ENCODE data around the gene COL24A1.

The COL24A1 gene

GRCh38 chr1:86159800-86160199 is 3.2 kb upstream of the COL24A1 start:
- H3K27ac ChIP-seq (ENCODE audit: low read depth, low read length) = no peak overlapping the region
- no peak for DNase-seq
- no peak overlapping the region for H2AK5ac ChIP-seq (ENCODE audit: low read length)
- H4K8ac ChIP-seq (ENCODE audit: low read depth, low read length) = no peak overlapping the region
- no peak overlapping the region for H2BK120ac ChIP-seq (ENCODE audit: insufficient read depth, low read length, poor library complexity)
- no peak overlapping the region for H4K91ac ChIP-seq (ENCODE audit: low read depth, low read length)
- no peak overlapping the region for H3K9ac ChIP-seq (ENCODE audit: low read length)
- H3K18ac ChIP-seq (ENCODE audit: low read length) = no peak overlapping the region
- H3K4me2 ChIP-seq (ENCODE audit: low read length) = no peak overlapping the region
- H3K14ac ChIP-seq (ENCODE audit: low read length) = no peak overlapping the region
- H4K12ac ChIP-seq (ENCODE audit: low read depth, low read length) = no peak overlapping the region
- WGBS (ENCODE audit: extremely low coverage, insufficient coverage, insufficient read length) = no CpG with 5 or more reads among the region's 3 CpGs
- H3K23ac ChIP-seq (ENCODE audit: low read length) = no peak overlapping the region
- peaks cover 19 to 22% of the 10 kb centered on the region in 2 experiments for H3K4me1 ChIP-seq (ENCODE audit: control insufficient read depth in 1 of 2, insufficient read depth in 2 of 2, low read length in 2 of 2)
- H3K36me3 ChIP-seq (ENCODE audit: control insufficient read depth in 1 of 2, insufficient read depth in 2 of 2, low read length in 2 of 2) = no peaks in the 10 kb centered on the region
- no peak overlapping the region for H2AFZ ChIP-seq (ENCODE audit: insufficient read depth, low read length, poor library complexity)
- no peak overlapping the region for H2BK12ac ChIP-seq (ENCODE audit: low read length)
- no peak overlapping the region for H3K4ac ChIP-seq (ENCODE audit: low read depth, low read length)
- H3K79me1 ChIP-seq (ENCODE audit: low read length) = peaks cover 5% of the 10 kb centered on the region
- no peaks in the 10 kb centered on the region for H3K79me2 ChIP-seq (ENCODE audit: control insufficient read depth, insufficient read depth, low read length, poor library complexity)
- H3K27me3 ChIP-seq (ENCODE audit: insufficient read depth, low read length) = peaks cover 21% of the 10 kb centered on the region
- no peak overlapping the region for H2BK5ac ChIP-seq (ENCODE audit: low read depth, low read length, poor library complexity)
- H3K9me3 ChIP-seq (ENCODE audit: insufficient read depth, low read depth, low read length) = no peaks in the 10 kb centered on the region
- H3K4me3 ChIP-seq (ENCODE audit: low read depth, low read length) = no peak overlapping the region

GRCh38 chr1:86155807-86156565 is 586 bp downstream of the COL24A1 start:
- peaks cover 21% of the 10 kb centered on the region for H3K27me3 ChIP-seq (ENCODE audit: insufficient read depth, low read length)
- H3K4me1 ChIP-seq (ENCODE audit: control insufficient read depth in 1 of 2, insufficient read depth in 2 of 2, low read length in 2 of 2) = peaks cover 25% of the 10 kb centered on the region in 2 experiments
- H2BK120ac ChIP-seq (ENCODE audit: insufficient read depth, low read length, poor library complexity) = peak overlapping the region; percentile 41
- no peaks in the 10 kb centered on the region for H3K36me3 ChIP-seq (ENCODE audit: control insufficient read depth in 1 of 2, insufficient read depth in 2 of 2, low read length in 2 of 2)
- H4K91ac ChIP-seq (ENCODE audit: low read depth, low read length) = peak overlapping the region; percentile 19
- H2BK12ac ChIP-seq (ENCODE audit: low read length) = peak overlapping the region; percentile 6
- no peak overlapping the region for H2AK5ac ChIP-seq (ENCODE audit: low read length)
- H3K4me3 ChIP-seq (ENCODE audit: low read depth, low read length) = peak overlapping the region; percentile 50
- H3K18ac ChIP-seq (ENCODE audit: low read length) = no peak overlapping the region
- peaks cover 5% of the 10 kb centered on the region for H3K79me1 ChIP-seq (ENCODE audit: low read length)
- H3K14ac ChIP-seq (ENCODE audit: low read length) = no peak overlapping the region
- H3K4ac ChIP-seq (ENCODE audit: low read depth, low read length) = no peak overlapping the region
- H3K79me2 ChIP-seq (ENCODE audit: control insufficient read depth, insufficient read depth, low read length, poor library complexity) = no peaks in the 10 kb centered on the region
- no peaks in the 10 kb centered on the region for H3K9me3 ChIP-seq (ENCODE audit: insufficient read depth, low read depth, low read length)
- H3K27ac ChIP-seq (ENCODE audit: low read depth, low read length) = no peak overlapping the region
- H4K12ac ChIP-seq (ENCODE audit: low read depth, low read length) = no peak overlapping the region
- no peak overlapping the region for H3K23ac ChIP-seq (ENCODE audit: low read length)
- peak overlapping the region; percentile 93 for H3K4me2 ChIP-seq (ENCODE audit: low read length)
- WGBS (ENCODE audit: extremely low coverage, insufficient coverage, insufficient read length) = no CpG with 5 or more reads among the region's 40 CpGs
- peak in 1 of 2 donors; percentile 4 for DNase-seq
- H3K9ac ChIP-seq (ENCODE audit: low read length) = peak overlapping the region; percentile 22
- no peak overlapping the region for H2BK5ac ChIP-seq (ENCODE audit: low read depth, low read length, poor library complexity)
- H2AFZ ChIP-seq (ENCODE audit: insufficient read depth, low read length, poor library complexity) = no peak overlapping the region
- H4K8ac ChIP-seq (ENCODE audit: low read depth, low read length) = no peak overlapping the region

GRCh38 chr1:86155051-86155806 is 1.3 kb downstream of the COL24A1 start:
- no peak overlapping the region for H3K18ac ChIP-seq (ENCODE audit: low read length)
- H3K9me3 ChIP-seq (ENCODE audit: insufficient read depth, low read depth, low read length) = no peaks in the 10 kb centered on the region
- no peak overlapping the region for H4K12ac ChIP-seq (ENCODE audit: low read depth, low read length)
- H2BK5ac ChIP-seq (ENCODE audit: low read depth, low read length, poor library complexity) = no peak overlapping the region
- no peak overlapping the region for H3K23ac ChIP-seq (ENCODE audit: low read length)
- H3K4me2 ChIP-seq (ENCODE audit: low read length) = peak overlapping the region; percentile 93
- H2BK120ac ChIP-seq (ENCODE audit: insufficient read depth, low read length, poor library complexity) = no peak overlapping the region
- peaks cover 5% of the 10 kb centered on the region for H3K79me1 ChIP-seq (ENCODE audit: low read length)
- no peaks in the 10 kb centered on the region for H3K36me3 ChIP-seq (ENCODE audit: control insufficient read depth in 1 of 2, insufficient read depth in 2 of 2, low read length in 2 of 2)
- H2AK5ac ChIP-seq (ENCODE audit: low read length) = no peak overlapping the region
- no peak overlapping the region for H4K8ac ChIP-seq (ENCODE audit: low read depth, low read length)
- no peak overlapping the region for H3K27ac ChIP-seq (ENCODE audit: low read depth, low read length)
- no peak overlapping the region for H2AFZ ChIP-seq (ENCODE audit: insufficient read depth, low read length, poor library complexity)
- WGBS (ENCODE audit: extremely low coverage, insufficient coverage, insufficient read length) = no CpG with 5 or more reads among the region's 43 CpGs
- no peak for DNase-seq
- no peak overlapping the region for H3K4me3 ChIP-seq (ENCODE audit: low read depth, low read length)
- H4K91ac ChIP-seq (ENCODE audit: low read depth, low read length) = no peak overlapping the region
- no peak overlapping the region for H3K9ac ChIP-seq (ENCODE audit: low read length)
- no peaks in the 10 kb centered on the region for H3K79me2 ChIP-seq (ENCODE audit: control insufficient read depth, insufficient read depth, low read length, poor library complexity)
- peaks cover 25% of the 10 kb centered on the region in 2 experiments for H3K4me1 ChIP-seq (ENCODE audit: control insufficient read depth in 1 of 2, insufficient read depth in 2 of 2, low read length in 2 of 2)
- H2BK12ac ChIP-seq (ENCODE audit: low read length) = no peak overlapping the region
- H3K4ac ChIP-seq (ENCODE audit: low read depth, low read length) = no peak overlapping the region
- no peak overlapping the region for H3K14ac ChIP-seq (ENCODE audit: low read length)
- peaks cover 21% of the 10 kb centered on the region for H3K27me3 ChIP-seq (ENCODE audit: insufficient read depth, low read length)

GRCh38 chr1:86154571-86155050 is 2.0 kb downstream of the COL24A1 start:
- peaks cover 21% of the 10 kb centered on the region for H3K27me3 ChIP-seq (ENCODE audit: insufficient read depth, low read length)
- no peaks in the 10 kb centered on the region for H3K79me2 ChIP-seq (ENCODE audit: control insufficient read depth, insufficient read depth, low read length, poor library complexity)
- H4K91ac ChIP-seq (ENCODE audit: low read depth, low read length) = no peak overlapping the region
- peaks cover 5% of the 10 kb centered on the region for H3K79me1 ChIP-seq (ENCODE audit: low read length)
- H4K12ac ChIP-seq (ENCODE audit: low read depth, low read length) = no peak overlapping the region
- H3K4me1 ChIP-seq (ENCODE audit: control insufficient read depth in 1 of 2, insufficient read depth in 2 of 2, low read length in 2 of 2) = peaks cover 25% of the 10 kb centered on the region in 2 experiments
- H3K14ac ChIP-seq (ENCODE audit: low read length) = no peak overlapping the region
- no peak overlapping the region for H3K9ac ChIP-seq (ENCODE audit: low read length)
- no peak overlapping the region for H3K18ac ChIP-seq (ENCODE audit: low read length)
- WGBS (ENCODE audit: extremely low coverage, insufficient coverage, insufficient read length) = no CpG with 5 or more reads among the region's 20 CpGs
- no peak overlapping the region for H2BK12ac ChIP-seq (ENCODE audit: low read length)
- no peak for DNase-seq
- H3K4ac ChIP-seq (ENCODE audit: low read depth, low read length) = no peak overlapping the region
- no peak overlapping the region for H2AK5ac ChIP-seq (ENCODE audit: low read length)
- no peak overlapping the region for H2BK5ac ChIP-seq (ENCODE audit: low read depth, low read length, poor library complexity)
- H4K8ac ChIP-seq (ENCODE audit: low read depth, low read length) = no peak overlapping the region
- H2AFZ ChIP-seq (ENCODE audit: insufficient read depth, low read length, poor library complexity) = no peak overlapping the region
- H3K9me3 ChIP-seq (ENCODE audit: insufficient read depth, low read depth, low read length) = no peaks in the 10 kb centered on the region
- H3K4me3 ChIP-seq (ENCODE audit: low read depth, low read length) = no peak overlapping the region
- H3K23ac ChIP-seq (ENCODE audit: low read length) = no peak overlapping the region
- peak overlapping the region; percentile 93 for H3K4me2 ChIP-seq (ENCODE audit: low read length)
- H3K36me3 ChIP-seq (ENCODE audit: control insufficient read depth in 1 of 2, insufficient read depth in 2 of 2, low read length in 2 of 2) = no peaks in the 10 kb centered on the region
- no peak overlapping the region for H3K27ac ChIP-seq (ENCODE audit: low read depth, low read length)
- no peak overlapping the region for H2BK120ac ChIP-seq (ENCODE audit: insufficient read depth, low read length, poor library complexity)
